ENCODE data around the gene ZNF609. TPM values are rescaled to one million over a fixed set of nuclear protein-coding genes. Genes with fewer than 3 reads are reported as not detected.
A peak's percentile ranks its signal among the peaks of the same experiment; 100 is the strongest.

ZNF609 gene
- total RNA-seq, 1 donor: 20.6 TPM

DNA sequence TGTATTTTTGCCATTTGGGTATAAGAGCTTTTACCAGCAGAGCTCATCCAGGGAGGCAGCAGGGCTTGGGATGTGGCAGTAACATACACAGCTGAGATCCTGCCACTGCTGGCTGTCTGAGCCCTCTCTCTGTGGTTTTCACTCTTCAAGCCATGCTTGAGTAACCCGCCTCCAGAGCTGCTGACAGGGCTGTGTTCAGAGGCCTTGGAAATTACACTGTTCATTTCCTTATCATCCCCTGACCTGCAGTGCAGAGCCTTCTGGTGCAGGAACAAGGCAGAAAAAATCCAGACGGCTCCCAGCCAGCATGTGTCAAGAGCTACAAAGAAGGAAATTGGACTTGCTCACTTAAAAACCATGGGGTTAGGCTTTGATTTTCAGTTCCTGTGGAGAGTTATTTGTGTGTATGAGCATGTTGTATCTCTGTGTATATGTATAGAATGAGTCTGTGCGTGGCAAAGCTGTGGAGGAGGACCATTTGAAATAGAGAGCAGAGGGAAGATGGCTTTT is 47.0 kb downstream of the ZNF609 start:
- H4K20me1 ChIP-seq (ENCODE audit: insufficient read depth, low read length): peaks cover 29% of the 10 kb centered on the region

DNA sequence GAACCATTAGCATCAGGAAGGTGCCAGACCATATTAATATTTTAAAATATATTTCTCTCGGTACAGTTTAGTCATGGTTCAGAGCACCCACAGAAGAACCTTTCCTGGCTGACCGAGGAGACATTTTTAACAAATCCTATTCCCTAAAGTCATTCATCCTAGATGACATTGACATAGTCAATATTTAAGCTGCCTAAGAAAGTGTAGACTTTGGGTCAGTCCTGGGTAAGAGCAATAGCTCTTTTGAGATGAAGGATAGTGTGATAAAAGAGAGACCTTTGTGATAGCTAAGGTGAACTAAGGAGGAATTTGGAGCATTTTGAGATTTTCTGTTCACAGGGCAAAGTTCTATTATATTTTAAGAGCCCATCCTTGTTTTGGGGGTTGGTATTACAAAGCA is 47.5 kb downstream of the ZNF609 start:
- H4K20me1 ChIP-seq (ENCODE audit: insufficient read depth, low read length): peaks cover 29% of the 10 kb centered on the region
- H3K4me3 ChIP-seq (ENCODE audit: insufficient read depth, low read length): no peak overlapping the region
- peak overlapping the region; percentile 65 for H3K4me2 ChIP-seq (ENCODE audit: insufficient read depth, low read length)
- peaks cover 70% of the 10 kb centered on the region for H3K79me2 ChIP-seq (ENCODE audit: insufficient read depth, low read length)
- H2AFZ ChIP-seq (ENCODE audit: low read length): no peak overlapping the region
- H3K36me3 ChIP-seq (ENCODE audit: insufficient read depth, low read length): no peaks in the 10 kb centered on the region
- TF ChIP-seq, protein P1, sequence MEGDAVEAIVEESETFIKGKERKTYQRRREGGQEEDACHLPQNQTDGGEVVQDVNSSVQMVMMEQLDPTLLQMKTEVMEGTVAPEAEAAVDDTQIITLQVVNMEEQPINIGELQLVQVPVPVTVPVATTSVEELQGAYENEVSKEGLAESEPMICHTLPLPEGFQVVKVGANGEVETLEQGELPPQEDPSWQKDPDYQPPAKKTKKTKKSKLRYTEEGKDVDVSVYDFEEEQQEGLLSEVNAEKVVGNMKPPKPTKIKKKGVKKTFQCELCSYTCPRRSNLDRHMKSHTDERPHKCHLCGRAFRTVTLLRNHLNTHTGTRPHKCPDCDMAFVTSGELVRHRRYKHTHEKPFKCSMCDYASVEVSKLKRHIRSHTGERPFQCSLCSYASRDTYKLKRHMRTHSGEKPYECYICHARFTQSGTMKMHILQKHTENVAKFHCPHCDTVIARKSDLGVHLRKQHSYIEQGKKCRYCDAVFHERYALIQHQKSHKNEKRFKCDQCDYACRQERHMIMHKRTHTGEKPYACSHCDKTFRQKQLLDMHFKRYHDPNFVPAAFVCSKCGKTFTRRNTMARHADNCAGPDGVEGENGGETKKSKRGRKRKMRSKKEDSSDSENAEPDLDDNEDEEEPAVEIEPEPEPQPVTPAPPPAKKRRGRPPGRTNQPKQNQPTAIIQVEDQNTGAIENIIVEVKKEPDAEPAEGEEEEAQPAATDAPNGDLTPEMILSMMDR (IDR thresholded peaks at IDR 0.05; ENCODE audit: extremely low read depth, low read depth, low read length): no peak
- no peak for DNase-seq (ENCODE audit: insufficient read length, low spot score, missing footprints)
- no peaks in the 10 kb centered on the region for H3K9me3 ChIP-seq (ENCODE audit: low read depth, low read length)
- peak overlapping the region; percentile 61 for H3K27ac ChIP-seq (ENCODE audit: low read depth, low read length)
- H3K27me3 ChIP-seq (ENCODE audit: insufficient read depth, low read length): no peaks in the 10 kb centered on the region
- H3K4me1 ChIP-seq (ENCODE audit: insufficient read depth, low read length): peaks cover 28% of the 10 kb centered on the region

More for the DNA sequence above, 47.0 kb downstream of the ZNF609 start:
- Histone ChIP-seq H3K79me2 (ENCODE audit: insufficient read depth, low read length) (peaks cover 71% of the 10 kb centered on the region), H3K36me3 (ENCODE audit: insufficient read depth, low read length) (no peaks in the 10 kb centered on the region), H3K4me2 (ENCODE audit: insufficient read depth, low read length) (peak overlapping the region; percentile 65), H3K4me1 (ENCODE audit: insufficient read depth, low read length) (peaks cover 33% of the 10 kb centered on the region), H3K27ac (ENCODE audit: low read depth, low read length) (peak overlapping the region; percentile 61), H2AFZ (ENCODE audit: low read length) (no peak overlapping the region), H3K27me3 (ENCODE audit: insufficient read depth, low read length) (no peaks in the 10 kb centered on the region), H3K9me3 (ENCODE audit: low read depth, low read length) (no peaks in the 10 kb centered on the region), H3K4me3 (ENCODE audit: insufficient read depth, low read length) (peak overlapping the region; percentile 17)
- TF ChIP-seq, protein P1 (IDR thresholded peaks at IDR 0.05; ENCODE audit: extremely low read depth, low read depth, low read length): no peak
- peak; percentile 74 for DNase-seq (ENCODE audit: insufficient read length, low spot score, missing footprints)

DNA sequence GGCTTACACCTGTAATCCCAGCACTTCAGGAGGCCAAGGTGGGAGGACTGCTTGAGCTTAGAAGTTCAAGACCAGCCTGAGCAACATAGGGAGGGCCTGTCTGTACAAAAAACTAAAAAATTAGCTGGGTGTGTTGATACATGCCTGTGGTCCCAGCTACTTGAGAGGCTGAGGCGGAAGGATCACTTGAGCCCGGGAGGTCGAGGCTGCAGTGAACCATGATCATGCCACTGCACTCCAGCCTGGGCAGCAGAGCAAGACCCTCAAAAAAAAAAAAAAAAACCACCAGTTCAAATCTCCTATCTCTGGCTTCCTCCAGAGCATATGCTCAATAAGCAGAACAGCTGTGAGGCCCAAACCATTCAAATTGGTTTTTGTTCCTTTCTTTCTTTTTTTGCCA is 53.4 kb downstream of the ZNF609 start:
- Histone ChIP-seq H3K9me3 (ENCODE audit: low read depth, low read length) (no peaks in the 10 kb centered on the region), H3K4me2 (ENCODE audit: insufficient read depth, low read length) (no peak overlapping the region), H3K4me1 (ENCODE audit: insufficient read depth, low read length) (no peaks in the 10 kb centered on the region), H3K4me3 (ENCODE audit: insufficient read depth, low read length) (no peak overlapping the region), H3K27ac (ENCODE audit: low read depth, low read length) (no peak overlapping the region), H3K79me2 (ENCODE audit: insufficient read depth, low read length) (peaks cover 78% of the 10 kb centered on the region), H3K36me3 (ENCODE audit: insufficient read depth, low read length) (no peaks in the 10 kb centered on the region), H4K20me1 (ENCODE audit: insufficient read depth, low read length) (peaks cover 20% of the 10 kb centered on the region), H3K27me3 (ENCODE audit: insufficient read depth, low read length) (no peaks in the 10 kb centered on the region), H2AFZ (ENCODE audit: low read length) (no peak overlapping the region)
- no peak for DNase-seq (ENCODE audit: insufficient read length, low spot score, missing footprints)
- TF ChIP-seq, protein P1 (IDR thresholded peaks at IDR 0.05; ENCODE audit: extremely low read depth, low read depth, low read length): no peak

GRCh38 chr15:64515196-64515595 is 54.8 kb downstream of the ZNF609 start:
- no peaks in the 10 kb centered on the region for H3K4me1 ChIP-seq (ENCODE audit: insufficient read depth, low read length)
- H3K27ac ChIP-seq (ENCODE audit: low read depth, low read length): no peak overlapping the region
- no peak overlapping the region for H2AFZ ChIP-seq (ENCODE audit: low read length)
- H3K79me2 ChIP-seq (ENCODE audit: insufficient read depth, low read length): peaks cover 78% of the 10 kb centered on the region
- H3K27me3 ChIP-seq (ENCODE audit: insufficient read depth, low read length): no peaks in the 10 kb centered on the region
- H4K20me1 ChIP-seq (ENCODE audit: insufficient read depth, low read length): peaks cover 18% of the 10 kb centered on the region
- no peak overlapping the region for H3K4me2 ChIP-seq (ENCODE audit: insufficient read depth, low read length)
- H3K9me3 ChIP-seq (ENCODE audit: low read depth, low read length): no peaks in the 10 kb centered on the region
- DNase-seq (ENCODE audit: insufficient read length, low spot score, missing footprints): no peak
- TF ChIP-seq, protein P1 (IDR thresholded peaks at IDR 0.05; ENCODE audit: extremely low read depth, low read depth, low read length): no peak
- H3K36me3 ChIP-seq (ENCODE audit: insufficient read depth, low read length): no peaks in the 10 kb centered on the region
- H3K4me3 ChIP-seq (ENCODE audit: insufficient read depth, low read length): no peak overlapping the region

All from osteoblast (primary cell).